ENCODE measurements around the gene GKN1. TPM values are rescaled to one million over a fixed set of nuclear protein-coding genes. Genes with fewer than 3 reads are reported as not detected.

Gene GKN1
- total and polyA plus RNA-seq, 2 donors (not counting 3 experiments of a cell fraction or from before 2014, with no cell fraction given) = not detected

DNA sequence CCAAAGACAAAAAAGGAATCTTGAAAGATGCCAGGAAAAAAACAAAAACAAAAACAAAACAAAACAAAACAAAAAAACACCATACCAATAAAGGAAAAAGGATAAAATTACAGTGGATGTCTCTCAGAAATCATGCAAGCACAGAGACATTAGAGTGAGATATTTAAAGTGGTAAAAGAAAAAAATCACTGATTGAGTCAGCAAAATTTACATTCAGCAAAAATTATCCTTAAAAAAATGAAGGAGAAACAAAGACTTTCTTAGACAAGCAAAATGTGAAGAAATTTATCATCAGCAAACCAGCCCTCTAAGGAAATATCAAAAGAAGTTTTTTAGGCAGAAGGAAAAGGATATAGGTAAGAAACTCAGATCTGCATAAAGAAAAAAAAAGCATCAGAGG is 10.2 kb upstream of the GKN1 start:
- H4K20me1 ChIP-seq (replicated peaks; ENCODE audit: control insufficient read depth, extremely low read depth, insufficient read depth, low read length) = no peaks in the 10 kb centered on the region
- no peak for FAIRE-seq
- no peaks in the 10 kb centered on the region for H3K36me3 ChIP-seq (ENCODE audit: control insufficient read depth in 2 of 2, extremely low read depth in 1 of 2, insufficient read depth in 2 of 2, low read length in 2 of 2)
- H2AFZ ChIP-seq (ENCODE audit: low read depth, low read length) = no peak overlapping the region
- CTCF ChIA-PET = no interaction called here
- dilution Hi-C loops (cut with MboI; ENCODE audit: extremely low pct_ligation_motif_present, low sequenced_read_pairs) (no loop called here), intact Hi-C loops (cut with micrococcal nuclease) (no loop called here)
- no TSS peak for BruUV-seq (replicated peaks)
- TF ChIP-seq POLR2AphosphoS5 (IDR thresholded peaks at IDR 0.05; ENCODE audit: insufficient read depth, low read depth, low read length) (no peak), POLR2A (IDR thresholded peaks at IDR 0.05; ENCODE audit: low read depth, low read length) (no peak), MYC (IDR thresholded peaks at IDR 0.05; ENCODE audit: low read depth, low read length) (no peak), GATA2 (IDR thresholded peaks at IDR 0.05; ENCODE audit: insufficient read depth, insufficient read length, low read depth, low read length) (no peak), JUN (IDR thresholded peaks at IDR 0.05; ENCODE audit: borderline replicate concordance, insufficient read depth, insufficient read length, low read depth) (no peak)
- TF ChIP-seq, protein P1, sequence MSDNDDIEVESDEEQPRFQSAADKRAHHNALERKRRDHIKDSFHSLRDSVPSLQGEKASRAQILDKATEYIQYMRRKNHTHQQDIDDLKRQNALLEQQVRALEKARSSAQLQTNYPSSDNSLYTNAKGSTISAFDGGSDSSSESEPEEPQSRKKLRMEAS (IDR thresholded peaks at IDR 0.05; ENCODE audit: insufficient read depth, insufficient read length) = no peak
- no peak for DNase-seq (ENCODE audit: low read depth, low spot score)
- no peak overlapping the region for H3K9ac ChIP-seq (replicated peaks; ENCODE audit: extremely low read depth, insufficient read depth, low read length)
- POLR2A ChIA-PET = no interaction called here
- H3K9me3 ChIP-seq (replicated peaks; ENCODE audit: control insufficient read depth, insufficient read depth, low read length) = no peaks in the 10 kb centered on the region
- H3K27me3 ChIP-seq (ENCODE audit: control insufficient read depth in 2 of 2, insufficient read depth in 2 of 2, low read length in 2 of 2) = peaks cover 9 to 12% of the 10 kb centered on the region in 2 experiments
- H3K27ac ChIP-seq (ENCODE audit: insufficient read depth, low read depth, low read length) = no peak overlapping the region
- no peak overlapping the region for H3K4me3 ChIP-seq (replicated peaks in 1 of 3; ENCODE audit: insufficient read depth in 1 of 3, low read depth in 1 of 3, low read length in 3 of 3)
- H3K79me2 ChIP-seq (ENCODE audit: control insufficient read depth, insufficient read depth, low read length) = no peaks in the 10 kb centered on the region
- no peak overlapping the region for H3K4me2 ChIP-seq (ENCODE audit: insufficient read depth, low read length)
- H3K4me1 ChIP-seq (ENCODE audit: control insufficient read depth, extremely low read depth, insufficient read depth, low read length) = no peaks in the 10 kb centered on the region
- no peaks in the 10 kb centered on the region for H3K9me1 ChIP-seq (replicated peaks; ENCODE audit: control insufficient read depth, extremely low read depth, insufficient read depth, low read length)

DNA sequence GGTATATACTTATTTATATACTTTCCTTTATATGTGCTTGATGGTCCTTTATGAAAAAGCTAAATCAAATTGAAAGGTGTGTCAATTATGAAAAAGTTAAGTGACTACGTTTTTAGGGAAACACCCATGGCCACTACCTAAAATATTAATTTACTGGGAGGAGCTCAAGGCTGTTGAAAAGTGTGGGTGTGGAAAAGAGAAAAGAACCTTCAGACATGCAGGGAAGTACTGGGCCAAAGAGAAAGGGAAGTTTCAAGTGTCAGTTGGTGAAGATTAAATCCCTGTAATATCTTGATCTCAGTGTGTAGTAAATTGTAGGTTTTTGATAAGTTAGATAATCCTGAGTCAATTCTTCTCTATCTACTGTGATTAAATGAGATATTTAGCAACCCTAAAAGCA is 6.2 kb upstream of the GKN1 start:
- DNase-seq (ENCODE audit: low read depth, low spot score) (no peak), FAIRE-seq (no peak)
- ChIA-PET POLR2A (no interaction called here), CTCF (interaction anchor here (1.0 kb wide), 1 partner anchor 25 kb away, joined by 4 read pairs; no protein-coding TSS in a partner anchor)
- H3K9me1 ChIP-seq (replicated peaks; ENCODE audit: control insufficient read depth, extremely low read depth, insufficient read depth, low read length) = no peaks in the 10 kb centered on the region
- BruUV-seq (replicated peaks) = no TSS peak
- H4K20me1 ChIP-seq (replicated peaks; ENCODE audit: control insufficient read depth, extremely low read depth, insufficient read depth, low read length) = no peaks in the 10 kb centered on the region
- H3K79me2 ChIP-seq (ENCODE audit: control insufficient read depth, insufficient read depth, low read length) = no peaks in the 10 kb centered on the region
- TF ChIP-seq MYC (IDR thresholded peaks at IDR 0.05; ENCODE audit: low read depth, low read length) (no peak), EZH2 (IDR thresholded peaks at IDR 0.05; ENCODE audit: borderline replicate concordance, low read depth, low read length, severe bottlenecking) (no peak), JUN (IDR thresholded peaks at IDR 0.05; ENCODE audit: borderline replicate concordance, insufficient read depth, insufficient read length, low read depth) (no peak), GATA2 (IDR thresholded peaks at IDR 0.05; ENCODE audit: insufficient read depth, insufficient read length, low read depth, low read length) (no peak), POLR2A (IDR thresholded peaks at IDR 0.05; ENCODE audit: low read depth, low read length) (no peak), POLR2AphosphoS5 (IDR thresholded peaks at IDR 0.05; ENCODE audit: insufficient read depth, low read depth, low read length) (no peak), FOS (IDR thresholded peaks at IDR 0.05; ENCODE audit: borderline replicate concordance, insufficient read depth, low read length) (no peak)
- TF ChIP-seq, protein P1 (IDR thresholded peaks at IDR 0.05; ENCODE audit: insufficient read depth, insufficient read length) = no peak
- TF ChIP-seq, protein P2, sequence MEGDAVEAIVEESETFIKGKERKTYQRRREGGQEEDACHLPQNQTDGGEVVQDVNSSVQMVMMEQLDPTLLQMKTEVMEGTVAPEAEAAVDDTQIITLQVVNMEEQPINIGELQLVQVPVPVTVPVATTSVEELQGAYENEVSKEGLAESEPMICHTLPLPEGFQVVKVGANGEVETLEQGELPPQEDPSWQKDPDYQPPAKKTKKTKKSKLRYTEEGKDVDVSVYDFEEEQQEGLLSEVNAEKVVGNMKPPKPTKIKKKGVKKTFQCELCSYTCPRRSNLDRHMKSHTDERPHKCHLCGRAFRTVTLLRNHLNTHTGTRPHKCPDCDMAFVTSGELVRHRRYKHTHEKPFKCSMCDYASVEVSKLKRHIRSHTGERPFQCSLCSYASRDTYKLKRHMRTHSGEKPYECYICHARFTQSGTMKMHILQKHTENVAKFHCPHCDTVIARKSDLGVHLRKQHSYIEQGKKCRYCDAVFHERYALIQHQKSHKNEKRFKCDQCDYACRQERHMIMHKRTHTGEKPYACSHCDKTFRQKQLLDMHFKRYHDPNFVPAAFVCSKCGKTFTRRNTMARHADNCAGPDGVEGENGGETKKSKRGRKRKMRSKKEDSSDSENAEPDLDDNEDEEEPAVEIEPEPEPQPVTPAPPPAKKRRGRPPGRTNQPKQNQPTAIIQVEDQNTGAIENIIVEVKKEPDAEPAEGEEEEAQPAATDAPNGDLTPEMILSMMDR (IDR thresholded peaks at IDR 0.05; ENCODE audit: extremely low read depth in 1 of 2, insufficient read depth in 1 of 2, low read depth in 1 of 2, low read length in 2 of 2) = no peak
- H3K36me3 ChIP-seq (ENCODE audit: control insufficient read depth in 2 of 2, extremely low read depth in 1 of 2, insufficient read depth in 2 of 2, low read length in 2 of 2) = no peaks in the 10 kb centered on the region
- no peaks in the 10 kb centered on the region for H3K9me3 ChIP-seq (replicated peaks; ENCODE audit: control insufficient read depth, insufficient read depth, low read length)
- H3K27ac ChIP-seq (ENCODE audit: insufficient read depth, low read depth, low read length) = no peak overlapping the region
- H3K4me2 ChIP-seq (ENCODE audit: insufficient read depth, low read length) = no peak overlapping the region
- no peak overlapping the region for H2AFZ ChIP-seq (ENCODE audit: low read depth, low read length)
- dilution Hi-C loops (cut with MboI; ENCODE audit: extremely low pct_ligation_motif_present, low sequenced_read_pairs) (no loop called here), intact Hi-C loops (cut with micrococcal nuclease) (no loop called here)
- H3K4me1 ChIP-seq (ENCODE audit: control insufficient read depth, extremely low read depth, insufficient read depth, low read length) = no peaks in the 10 kb centered on the region
- peaks cover 9% of the 10 kb centered on the region in 2 experiments for H3K27me3 ChIP-seq (ENCODE audit: control insufficient read depth in 2 of 2, insufficient read depth in 2 of 2, low read length in 2 of 2)
- no peak overlapping the region for H3K4me3 ChIP-seq (replicated peaks in 1 of 3; ENCODE audit: insufficient read depth in 1 of 3, low read depth in 1 of 3, low read length in 3 of 3)
- H3K9ac ChIP-seq (replicated peaks; ENCODE audit: extremely low read depth, insufficient read depth, low read length) = no peak overlapping the region

Data from endothelial cell of umbilical vein (primary cell).